Brain pericyte (primary cell): ENCODE results near the gene NPC1L1.

ENCODE experiments used
- DNase-seq: peaks from one replicate; pipeline ENCODE4 v3.0.0-alpha.2; 2012; ENCODE audit warnings: low read depth, low spot score

The NPC1L1 gene

DNA sequence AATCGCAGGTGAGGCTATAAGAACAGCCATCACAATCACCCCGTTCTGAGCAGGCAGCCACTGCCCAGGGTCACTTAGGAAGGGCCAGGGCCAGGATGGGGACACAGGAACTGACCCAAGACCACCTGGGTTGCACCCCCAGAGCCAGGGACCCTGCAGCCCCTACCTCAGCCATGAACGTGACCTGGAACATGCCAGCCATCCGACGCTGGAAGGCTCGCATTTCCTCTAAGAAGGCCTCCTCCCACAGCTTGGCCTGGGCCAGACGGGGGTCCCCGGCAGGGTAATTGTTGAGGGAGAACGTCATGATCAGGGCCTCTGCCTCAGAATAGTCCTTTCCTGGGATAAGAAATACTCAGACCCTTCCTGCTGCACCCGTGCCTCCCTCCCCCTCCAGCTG is 5.0 kb downstream of the NPC1L1 start:
- no peak for DNase-seq

DNA sequence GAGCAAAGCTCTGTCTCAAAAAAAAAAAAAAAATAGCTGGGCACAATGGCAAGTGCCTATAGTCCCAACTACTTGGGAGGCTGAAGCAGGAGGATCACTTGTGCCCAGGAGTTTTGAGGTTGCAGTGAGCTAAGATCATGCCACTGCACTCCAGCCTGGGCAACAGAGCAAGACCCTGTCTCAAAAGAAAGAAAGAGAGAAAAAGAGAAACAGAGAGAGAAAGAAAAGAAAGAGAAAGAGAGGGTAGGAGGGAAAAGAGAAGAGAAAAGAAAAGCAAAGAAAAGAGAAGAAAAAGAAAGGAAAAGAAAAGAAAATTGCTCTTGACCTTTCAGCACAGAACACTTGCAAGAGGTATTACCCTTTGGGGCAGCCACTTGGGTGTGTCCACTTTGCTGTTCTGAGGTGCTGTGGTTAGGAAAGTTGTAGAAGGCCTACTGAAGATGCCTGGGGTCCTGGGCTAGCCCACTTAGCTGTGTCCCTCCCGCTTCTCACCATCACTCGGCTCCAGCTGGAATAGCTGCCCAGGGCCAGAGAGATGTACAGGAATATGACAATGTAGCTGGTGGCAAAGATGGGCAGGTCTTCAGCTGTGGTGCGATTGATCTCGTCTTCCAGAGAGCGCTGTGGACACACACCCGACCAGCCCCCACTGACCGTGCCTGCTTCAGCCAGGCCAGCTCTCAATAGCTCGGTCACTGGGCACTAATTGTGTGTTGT is 5.6 kb downstream of the NPC1L1 start:
- no peak for DNase-seq

DNA sequence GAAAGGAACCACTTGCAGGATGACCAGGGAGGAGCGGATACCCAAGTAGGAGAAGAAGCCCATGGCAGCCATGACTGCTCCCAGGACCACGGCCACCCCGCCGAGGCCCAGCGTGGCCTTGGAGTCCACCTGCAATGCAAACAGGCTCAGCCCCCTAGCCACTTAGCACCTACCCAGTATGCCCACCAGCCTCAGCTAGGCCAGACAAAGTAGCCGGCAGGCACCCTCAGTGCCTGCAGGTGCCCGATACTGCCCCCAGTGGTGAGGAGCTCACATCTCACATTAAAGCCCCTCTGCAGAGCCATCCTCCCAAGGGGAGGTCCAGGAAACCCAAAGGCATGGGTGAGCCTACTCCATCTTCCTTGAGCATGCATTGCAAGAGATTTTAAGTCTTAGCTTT is 6.6 kb downstream of the NPC1L1 start:
- no peak for DNase-seq

DNA sequence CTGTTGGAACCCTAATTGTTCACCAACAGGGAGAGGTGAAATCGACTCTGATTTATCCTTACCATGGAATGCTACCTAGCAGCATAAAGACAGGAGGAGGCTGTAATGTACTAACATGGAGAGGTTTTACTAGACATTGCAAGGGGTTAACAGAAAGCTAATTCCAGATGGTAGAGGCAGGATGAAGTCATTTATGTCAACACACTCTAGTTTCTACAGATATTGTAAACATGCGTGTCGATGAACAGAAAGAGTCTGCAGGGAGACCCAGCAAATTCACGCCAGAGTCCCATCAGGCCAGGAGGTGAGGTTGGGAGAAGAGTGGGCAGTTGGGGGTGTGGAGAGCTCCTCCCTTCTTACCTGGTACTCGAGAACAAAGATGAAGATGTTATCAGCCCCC is 7.0 kb downstream of the NPC1L1 start:
- DNase-seq, result no peak

DNA sequence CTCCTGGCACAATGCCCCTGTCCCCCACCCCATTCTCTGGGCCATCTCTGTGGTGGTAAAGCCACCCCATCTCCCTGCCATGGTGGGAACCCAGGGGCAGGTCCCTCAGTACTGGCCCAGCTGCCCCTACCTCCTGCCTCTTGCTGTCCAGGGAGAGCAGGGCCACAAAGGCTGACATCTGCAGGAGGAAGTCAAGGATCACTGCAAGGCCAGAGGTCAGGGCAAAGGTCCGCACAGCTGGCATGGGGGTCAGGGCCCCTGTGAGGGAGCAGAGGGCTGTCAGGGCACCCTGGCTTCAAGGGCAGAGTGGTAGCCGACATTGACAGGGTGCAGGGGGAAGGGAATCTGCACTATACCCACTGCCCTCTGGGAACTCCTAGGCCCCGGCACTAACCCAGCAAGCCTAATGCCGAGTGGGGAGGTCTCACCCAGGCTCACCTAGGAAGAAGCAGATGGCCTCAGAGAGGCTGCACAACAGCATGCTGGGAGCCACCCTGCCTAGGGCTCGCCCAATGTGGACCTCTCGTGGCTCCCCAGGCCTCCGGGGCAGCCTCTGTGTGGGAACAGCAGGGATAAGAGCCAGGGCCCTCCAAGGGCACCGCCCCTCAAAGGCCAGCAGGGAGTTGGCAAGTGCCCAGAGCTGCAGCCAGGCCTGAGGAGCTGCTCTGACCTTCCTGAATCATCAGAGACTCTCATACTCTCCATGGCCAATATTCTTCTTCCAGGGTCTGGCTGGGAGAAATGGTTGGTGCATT is 7.7 kb downstream of the NPC1L1 start:
- no peak for DNase-seq

DNA sequence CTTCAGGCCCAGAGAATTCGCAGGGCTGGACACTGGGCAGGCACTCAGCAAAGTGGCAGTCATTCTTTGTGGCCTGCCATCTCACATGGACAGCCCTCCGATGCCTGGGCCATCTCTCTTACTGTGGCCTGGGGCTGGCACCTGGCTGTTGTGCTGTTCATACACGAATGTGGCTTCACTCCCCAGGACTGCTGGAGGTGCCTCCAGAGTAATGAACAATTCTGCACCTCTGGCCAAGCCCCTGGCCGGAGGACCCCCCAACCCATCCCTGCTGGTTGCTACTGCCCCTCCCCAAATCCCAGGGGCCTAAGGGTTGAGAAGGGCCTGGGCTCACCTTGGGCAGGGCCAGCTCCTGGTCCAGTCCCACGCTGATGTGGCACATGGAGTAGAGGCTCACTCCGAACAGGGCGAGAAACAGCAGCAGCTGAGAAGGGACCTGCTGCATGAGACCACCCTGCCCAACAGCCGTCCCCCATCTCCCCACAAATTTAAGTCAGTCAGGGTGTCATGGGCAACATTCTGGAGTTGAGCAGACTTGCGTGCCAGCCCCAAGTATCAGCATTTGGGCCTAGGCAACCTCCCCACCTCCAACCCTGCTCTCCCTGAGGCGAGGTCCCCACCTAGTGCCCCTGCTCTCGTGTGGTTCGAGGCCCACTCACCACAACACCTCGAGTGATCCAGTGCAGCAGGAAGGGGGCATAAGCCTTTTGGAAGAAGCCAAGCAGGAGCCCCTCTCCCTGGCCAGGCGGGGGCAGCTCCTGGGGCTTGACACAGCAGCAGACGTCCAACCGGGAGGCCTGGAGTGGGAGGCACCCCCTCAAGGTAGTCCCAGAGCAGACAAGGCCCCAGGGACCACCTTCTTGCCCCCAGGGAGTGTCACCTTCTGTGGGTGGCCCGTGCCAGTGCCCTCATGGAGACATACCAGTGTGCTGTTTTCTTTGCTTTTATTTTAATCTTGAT is 9.4 kb downstream of the NPC1L1 start:
- no peak for DNase-seq

DNA sequence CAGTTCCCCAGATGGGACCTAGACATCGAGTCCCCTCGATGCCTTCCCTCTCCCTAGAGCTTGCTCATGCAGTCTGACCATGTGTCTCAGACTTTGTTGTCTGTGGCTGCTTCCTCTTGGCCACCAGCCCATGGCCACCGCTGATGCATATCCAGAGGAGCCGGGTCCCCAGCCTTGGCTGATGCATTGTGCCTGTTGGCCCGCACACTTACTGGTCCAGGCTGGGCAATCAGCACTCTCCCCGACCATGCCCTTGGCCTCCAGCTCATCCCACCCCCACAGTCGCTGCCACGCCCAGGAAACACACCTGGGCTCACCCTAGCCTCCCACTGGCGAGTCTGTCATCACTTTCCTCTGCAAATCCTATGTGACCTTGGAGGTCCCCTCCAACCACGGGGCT is 10.1 kb downstream of the NPC1L1 start:
- no peak for DNase-seq

DNA sequence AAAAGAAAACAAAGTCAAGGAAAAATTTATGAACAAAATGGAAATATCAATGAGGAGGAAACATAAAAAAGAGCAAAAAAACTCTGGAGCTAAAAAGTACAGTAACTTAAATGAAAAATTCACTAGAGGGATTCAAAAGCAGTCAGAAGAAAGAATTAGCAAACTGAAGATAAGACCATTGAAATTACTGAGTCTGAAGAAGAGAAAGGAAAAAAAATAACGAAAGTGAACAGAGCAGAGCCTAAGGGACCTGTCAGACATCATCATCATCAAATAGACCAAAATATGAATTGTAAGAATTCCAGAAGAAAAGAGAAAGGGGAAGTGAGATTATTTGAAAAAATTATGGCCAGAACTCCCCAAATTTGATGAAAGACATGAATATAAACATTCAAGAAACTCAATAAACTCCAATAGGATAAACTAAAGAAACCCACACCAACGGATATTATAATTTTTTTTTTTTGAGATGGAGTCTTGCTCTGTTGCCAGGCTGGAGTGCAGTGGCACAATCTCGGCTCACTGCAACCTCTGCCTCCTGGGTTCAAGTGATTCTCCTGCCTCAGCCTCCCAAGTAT is 16.2 kb downstream of the NPC1L1 start:
- no peak for DNase-seq

DNA sequence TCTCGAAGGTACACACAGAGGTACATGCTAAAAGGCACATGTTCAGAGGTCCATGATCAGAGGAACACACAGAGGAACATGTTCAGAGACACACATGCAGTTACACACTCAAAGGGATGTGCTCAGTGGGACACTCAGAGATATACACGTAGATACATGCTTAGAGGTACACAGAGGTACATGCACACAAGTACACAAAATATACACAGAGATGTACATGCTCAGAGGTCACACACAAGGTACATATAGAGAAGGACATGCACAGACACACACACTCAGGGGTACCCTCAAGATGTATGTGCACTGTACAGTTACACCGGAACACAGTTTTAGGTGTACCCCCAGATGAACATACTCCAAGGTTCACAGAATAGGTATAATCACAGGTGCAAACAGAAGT is 18.8 kb downstream of the NPC1L1 start:
- DNase-seq, result no peak

DNA sequence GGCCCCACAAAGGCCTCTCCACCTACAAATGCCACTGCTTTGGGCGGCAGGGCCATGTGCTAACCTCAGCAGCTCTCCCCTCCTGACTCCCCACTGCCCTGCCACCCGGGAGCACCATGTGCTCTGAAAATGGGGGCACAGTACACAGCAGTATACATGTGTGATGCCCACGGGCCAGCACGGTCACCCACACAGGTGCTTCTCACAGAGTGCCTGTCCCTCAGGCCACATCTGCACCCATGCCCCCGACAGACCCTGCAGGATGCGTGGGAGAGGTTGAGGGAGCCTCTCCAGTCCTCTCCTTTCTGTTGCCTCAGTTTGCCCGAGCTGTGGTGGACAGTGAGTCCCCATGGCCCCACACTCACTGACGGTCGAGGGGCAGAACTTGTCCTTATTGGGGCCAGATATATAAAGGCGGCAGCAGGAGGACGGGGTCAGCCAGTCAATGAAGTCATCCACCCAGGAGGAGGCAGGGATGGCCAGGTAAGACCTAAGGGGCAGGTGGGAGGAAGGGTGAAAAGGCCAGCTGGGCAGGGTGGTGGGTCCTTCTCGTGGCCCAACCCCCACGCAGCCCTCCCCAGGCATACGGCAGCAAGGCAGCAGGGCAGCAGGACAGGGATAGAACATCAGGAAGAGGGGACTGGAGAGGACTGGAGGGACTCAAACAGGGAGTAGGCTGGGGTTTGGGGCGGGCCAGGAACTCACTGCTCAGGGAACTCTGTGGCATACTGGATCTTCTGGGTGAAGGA is 19.6 kb downstream of the NPC1L1 start:
- DNase-seq, result no peak

DNA sequence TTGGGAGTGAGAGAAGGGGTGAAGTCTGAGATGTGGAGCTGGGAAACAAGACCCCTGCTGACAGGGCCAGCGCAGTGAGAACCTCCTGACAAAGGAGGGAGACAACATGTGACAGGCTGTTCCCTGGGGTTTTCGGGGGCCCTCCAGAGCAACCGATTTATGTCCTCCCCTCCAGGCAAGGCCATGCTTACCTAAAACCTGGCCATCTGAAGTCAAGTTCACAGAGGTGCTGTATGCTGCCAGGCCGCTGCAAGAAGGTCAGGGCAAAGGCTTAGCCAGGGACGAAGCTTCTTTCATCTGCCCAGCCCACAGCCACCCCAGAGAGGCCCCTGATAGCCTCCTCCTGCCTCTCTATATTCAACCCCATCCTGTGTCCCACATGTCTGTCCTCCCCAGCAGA is 20.6 kb downstream of the NPC1L1 start:
- DNase-seq, result no peak

DNA sequence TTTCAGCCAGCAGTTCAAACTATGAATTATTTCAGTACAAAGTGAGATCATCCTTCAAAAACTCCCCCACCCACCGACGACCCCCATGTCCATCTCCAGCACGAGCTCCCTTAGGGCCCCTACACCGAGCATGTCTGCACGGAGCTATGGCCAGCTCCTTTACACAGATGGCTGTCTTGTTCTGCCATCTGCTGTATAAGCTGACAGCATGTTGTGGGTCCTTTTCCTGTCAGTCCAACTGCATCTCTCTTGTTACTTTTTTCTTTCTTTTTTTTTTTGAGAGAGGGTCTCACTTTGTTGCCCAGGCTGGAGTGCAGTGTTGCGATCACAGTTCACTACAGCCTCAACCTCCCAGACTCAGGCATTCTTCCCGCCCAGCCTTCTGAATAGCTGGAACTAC is 21.6 kb downstream of the NPC1L1 start:
- DNase-seq, result no peak

DNA sequence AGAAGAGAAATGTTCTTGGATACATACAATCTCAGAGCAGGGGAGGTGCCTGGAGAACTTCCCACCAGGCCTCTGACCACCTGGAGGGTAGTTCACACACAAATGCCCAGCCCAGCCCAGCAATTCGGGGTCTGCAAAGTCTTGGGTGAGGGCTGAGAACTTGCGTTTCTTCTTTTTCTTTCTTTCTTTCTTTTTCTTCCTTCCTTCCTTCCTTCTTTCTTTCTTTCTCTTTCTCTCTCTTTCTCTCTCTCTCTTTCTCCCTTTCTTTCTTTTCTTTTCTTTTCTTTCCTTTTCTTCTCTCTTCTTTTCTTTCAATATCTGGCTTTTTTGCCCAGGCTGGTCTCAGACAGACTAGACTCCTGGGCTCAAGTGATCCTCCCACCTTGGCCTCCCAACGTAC is 22.4 kb downstream of the NPC1L1 start:
- DNase-seq, result no peak

DNA sequence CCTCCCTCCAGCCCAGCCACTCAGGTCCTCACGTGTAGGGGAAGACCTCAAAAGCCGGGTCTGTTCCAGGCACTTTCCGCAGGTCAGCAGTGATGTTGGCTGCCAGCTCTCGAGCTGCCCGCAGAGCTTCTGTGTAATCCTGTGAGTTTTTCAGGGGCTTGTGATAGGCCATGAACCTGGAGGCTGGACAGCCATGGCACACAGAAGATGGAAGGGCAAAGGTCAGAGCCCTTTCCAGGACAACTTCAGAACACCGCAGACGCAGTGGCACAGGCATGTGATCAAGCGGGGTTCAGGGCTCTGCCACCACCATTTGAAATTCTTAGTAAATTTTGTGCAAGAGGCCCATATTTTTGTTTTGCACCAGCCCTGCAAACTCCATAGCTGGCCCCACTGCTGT is 24.0 kb downstream of the NPC1L1 start:
- no peak for DNase-seq

DNA sequence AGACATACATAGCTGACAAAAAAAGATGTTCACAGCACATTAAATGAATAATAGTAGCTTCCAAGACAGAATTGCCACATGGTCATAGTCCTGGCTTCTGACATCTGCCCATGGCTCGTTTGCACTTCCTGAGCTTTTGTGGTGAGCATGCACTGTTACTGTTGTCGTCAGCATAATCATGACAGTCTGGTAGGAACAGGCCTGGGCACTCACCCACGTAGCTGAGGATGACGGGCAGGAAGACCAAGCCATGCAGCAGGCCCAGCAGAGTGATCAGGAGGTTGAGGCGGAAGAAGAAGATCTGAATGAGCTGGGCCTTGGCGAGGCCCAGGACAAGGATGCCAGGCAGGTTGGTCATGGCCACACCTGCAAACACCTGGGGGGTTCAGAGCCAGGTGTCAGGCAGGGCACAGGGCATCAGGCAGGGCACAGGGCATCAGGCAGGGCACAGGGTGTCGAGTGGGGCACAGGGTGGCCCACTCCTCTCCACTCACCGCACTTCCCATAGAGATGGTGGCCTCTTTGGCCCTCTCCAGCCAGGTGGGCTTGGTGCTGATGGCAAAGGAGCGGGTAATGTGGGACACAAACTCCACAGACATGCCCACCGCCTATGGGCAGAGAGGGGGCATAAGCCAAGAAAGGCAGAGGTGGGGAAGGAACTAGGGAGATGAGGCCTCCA is 25.4 kb downstream of the NPC1L1 start:
- DNase-seq, result no peak

DNA sequence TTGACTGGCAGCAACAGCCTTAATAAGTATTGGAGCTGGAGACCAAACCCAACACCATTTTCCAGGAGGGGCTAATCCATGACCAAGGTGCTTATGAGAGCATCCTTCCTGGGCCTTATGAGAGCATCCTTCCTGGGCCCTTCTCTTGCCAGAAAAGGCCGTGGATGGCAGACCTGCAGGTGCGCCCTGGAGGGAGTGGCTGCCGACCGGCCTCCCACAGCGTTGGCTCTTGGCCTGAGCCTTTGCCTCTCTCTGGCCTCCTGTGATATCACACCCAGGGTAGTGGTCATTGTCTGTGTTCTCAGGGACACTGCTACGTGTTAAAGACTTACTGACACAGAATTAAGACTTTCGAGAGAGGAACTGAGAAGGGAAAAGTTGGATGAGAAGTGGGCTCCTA is 28.4 kb downstream of the NPC1L1 start:
- no peak for DNase-seq

DNA sequence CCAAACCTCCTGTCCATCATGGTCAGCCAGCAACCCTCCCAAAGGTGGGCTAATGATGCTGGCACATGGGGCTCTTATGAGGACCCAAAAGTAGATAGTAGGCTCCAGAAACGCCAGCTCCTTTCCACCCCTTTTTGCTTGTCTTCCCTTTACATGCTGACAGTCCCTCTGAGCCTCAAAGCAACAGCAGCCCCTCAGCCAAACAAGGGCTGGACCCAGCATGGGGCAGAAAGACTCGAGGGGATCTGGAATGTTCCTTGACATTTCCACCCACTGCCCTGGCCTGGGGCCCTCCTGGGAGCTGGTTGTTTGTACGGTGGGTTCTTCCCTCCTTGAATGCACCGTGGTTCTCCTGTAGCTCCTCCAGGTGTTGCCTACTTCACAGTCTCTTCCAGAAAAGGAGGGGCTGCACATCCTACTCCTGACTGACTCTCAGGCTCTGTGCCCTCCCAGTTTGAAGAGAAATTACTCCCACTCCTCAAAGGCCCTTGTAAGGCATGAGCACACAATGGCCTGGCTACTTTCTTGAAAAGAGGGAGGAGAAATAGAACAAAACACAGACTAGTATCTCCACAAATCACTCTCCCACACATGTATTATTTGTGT is 29.2 kb downstream of the NPC1L1 start:
- no peak for DNase-seq

DNA sequence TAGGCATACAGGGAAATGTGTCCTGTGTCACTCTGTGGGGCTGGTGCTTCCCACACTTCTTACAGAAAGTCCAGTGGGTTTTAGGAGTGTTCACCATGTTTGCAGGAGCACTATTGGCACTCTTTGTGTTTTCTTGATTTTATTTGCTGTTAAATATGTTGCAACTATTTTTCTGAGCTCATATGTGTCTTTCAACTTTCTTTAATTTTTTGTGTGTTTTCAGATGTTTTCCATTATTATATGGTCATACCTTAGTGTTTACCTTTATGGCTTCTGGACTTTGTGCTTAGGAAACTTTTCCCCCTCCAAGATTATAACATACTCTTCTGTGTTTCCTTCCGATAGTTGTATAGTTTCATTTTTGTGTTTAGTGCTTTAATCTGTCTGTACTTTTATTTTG is 29.9 kb downstream of the NPC1L1 start:
- DNase-seq, result no peak

DNA sequence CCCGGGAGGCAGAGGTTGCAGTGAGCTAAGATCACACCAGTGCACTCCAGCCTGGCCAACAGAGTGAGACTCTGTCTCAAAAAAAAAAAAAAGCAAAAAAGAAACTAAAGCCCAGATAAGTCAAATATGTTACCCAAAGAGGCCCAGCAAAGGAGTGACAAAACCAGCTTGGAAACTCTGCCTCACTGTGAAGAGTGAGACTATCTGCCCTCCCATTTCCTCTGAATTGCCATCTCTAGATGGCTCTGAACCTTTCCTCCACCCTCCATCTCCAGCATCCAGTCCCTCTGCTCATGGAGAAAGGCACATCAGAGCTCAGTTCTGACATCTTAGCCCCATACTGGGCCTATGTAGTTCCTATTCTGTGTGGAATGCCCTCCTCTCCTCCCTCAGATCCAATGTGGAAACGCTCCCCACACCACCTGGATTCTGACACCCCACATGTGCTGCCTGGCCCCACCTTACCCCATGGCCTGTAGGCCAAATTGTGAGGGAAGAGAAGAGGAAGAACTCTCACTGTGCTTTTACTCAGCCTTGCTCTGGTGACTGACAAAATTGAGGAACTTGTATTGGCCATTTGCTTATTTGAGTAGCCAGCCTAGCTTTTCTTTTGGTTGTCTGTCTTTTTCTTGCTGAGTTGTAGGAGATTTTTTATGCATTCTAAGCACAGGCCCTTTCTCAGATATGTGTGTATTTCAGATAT is 32.7 kb downstream of the NPC1L1 start:
- no peak for DNase-seq
